HepG2 (cell line): ENCODE measurements around the gene NACC2. TPM values are rescaled to one million over a fixed set of nuclear protein-coding genes. Genes with fewer than 3 reads are reported as not detected.

Experiments used
- ARNTL ChIP-seq: sonication (generic); formaldehyde crosslinking; IDR thresholded peaks from 2 replicates; pipeline ENCODE4 v1.4.0; 2020; ENCODE audit warnings: mild to moderate bottlenecking, missing genetic modification reagents
- HDAC2 ChIP-seq: sonication (generic); formaldehyde crosslinking; IDR thresholded peaks from 2 replicates; pipeline ENCODE4 v1.4.0; 2020; ENCODE audit warnings: missing genetic modification reagents
- LCORL ChIP-seq, 2 experiments: fragments of 450-650 bp in 1 of 2; sonication (generic) in 1 of 2; formaldehyde crosslinking in 1 of 2; IDR thresholded peaks; 2 replicates each; pipeline versions ENCODE4 v1.5.0 to v1.6.1; 2017 to 2020; ENCODE audit warnings: antibody characterized with exemption in 1 of 2, missing genetic modification reagents in 1 of 2
- MYC ChIP-seq: sonication (generic); formaldehyde crosslinking; IDR thresholded peaks from 2 replicates; pipeline ENCODE4 v1.9.0; 2021; ENCODE audit warnings: missing genetic modification reagents, borderline replicate concordance
- NCOA2 ChIP-seq: sonication (generic); formaldehyde crosslinking; IDR thresholded peaks from 2 replicates; pipeline ENCODE4 v1.8.0; 2022; ENCODE audit warnings: inconsistent platforms
- POLR2AphosphoS2 ChIP-seq: IDR thresholded peaks from 2 replicates; pipeline ENCODE4 v1.6.1; 2011; ENCODE audit warnings: low read depth, low read length, improper control_type of control experiment
- SALL1 ChIP-seq: sonication (generic); formaldehyde crosslinking; IDR thresholded peaks from 2 replicates; pipeline ENCODE4 v1.8.0; 2022; ENCODE audit warnings: mild to moderate bottlenecking, missing genetic modification reagents
- TEAD3 ChIP-seq: optimal IDR thresholded peaks from 2 replicates; pipeline ENCODE3; 2016; ENCODE audit warnings: borderline replicate concordance
- ZNF280D ChIP-seq: sonication (generic); formaldehyde crosslinking; IDR thresholded peaks from 2 replicates; pipeline ENCODE4 v1.5.1; 2020; ENCODE audit warnings: mild to moderate bottlenecking, missing genetic modification reagents
- ZNF839 ChIP-seq: sonication (generic); formaldehyde crosslinking; IDR thresholded peaks from 2 replicates; pipeline ENCODE4 v1.4.0; 2020; ENCODE audit warnings: missing genetic modification reagents, mild to moderate bottlenecking, borderline replicate concordance
- polyA plus RNA-seq, 8 experiments: library from polyadenylated mRNA; depleted of rRNA in 3 of 8; stranded (reverse) in 7 of 8; unstranded in 1 of 8; fragments of >200 nt; fragmentation: Illumina TruSeq in 4 of 8; extraction: Trizol in 4 of 8; gene quantifications; 2 replicates each; pipeline versions ENCODE4 v1.2.1 to v1.2.3, GENCODE V29; 2011 to 2016; ENCODE audit warnings: low read depth in 4 of 8, missing spikeins in 1 of 8, mixed read lengths in 1 of 8; ENCODE audit not compliant: insufficient read depth in 1 of 8
- total RNA-seq, 5 experiments: library from RNA; depleted of rRNA; stranded (reverse); fragments of >200 nt; fragmentation: Illumina TruSeq; extraction: Trizol; gene quantifications; 2 replicates each; pipeline ENCODE4 v1.2.3, GENCODE V29; 2016; ENCODE audit warnings: low read depth in 1 of 5
- TF ChIP-seq, protein P1 (sequence below): sonication (generic); formaldehyde crosslinking; IDR thresholded peaks from 2 replicates; pipeline ENCODE4 v1.4.0; 2020; ENCODE audit warnings: mild to moderate bottlenecking, missing genetic modification reagents, borderline replicate concordance
- TF ChIP-seq, protein P2 (sequence below): sonication (generic); formaldehyde crosslinking; IDR thresholded peaks from 2 replicates; pipeline ENCODE4 v1.4.0; 2020; ENCODE audit warnings: low read depth, mild to moderate bottlenecking, missing genetic modification reagents
- TF ChIP-seq, protein P3 (sequence below): sonication (generic); formaldehyde crosslinking; IDR thresholded peaks from 2 replicates; pipeline ENCODE4 v1.5.1; 2020; ENCODE audit warnings: missing genetic modification reagents, mild to moderate bottlenecking, borderline replicate concordance
- TF ChIP-seq, protein P4 (sequence below): sonication (generic); formaldehyde crosslinking; IDR thresholded peaks from 2 replicates; pipeline ENCODE4 v1.5.0; 2020; ENCODE audit warnings: mild to moderate bottlenecking, missing genetic modification reagents
- TF ChIP-seq, protein P5 (sequence below): sonication (generic); formaldehyde crosslinking; IDR thresholded peaks from 2 replicates; pipeline ENCODE4 v1.8.1; 2022; ENCODE audit warnings: mild to moderate bottlenecking, missing genetic modification reagents

Gene NACC2
- total and polyA plus RNA-seq, 2 of the 13 experiments (the other 11 are each of a cell fraction or from before 2014, with no cell fraction given): 5.9 to 12.3 TPM

DNA sequence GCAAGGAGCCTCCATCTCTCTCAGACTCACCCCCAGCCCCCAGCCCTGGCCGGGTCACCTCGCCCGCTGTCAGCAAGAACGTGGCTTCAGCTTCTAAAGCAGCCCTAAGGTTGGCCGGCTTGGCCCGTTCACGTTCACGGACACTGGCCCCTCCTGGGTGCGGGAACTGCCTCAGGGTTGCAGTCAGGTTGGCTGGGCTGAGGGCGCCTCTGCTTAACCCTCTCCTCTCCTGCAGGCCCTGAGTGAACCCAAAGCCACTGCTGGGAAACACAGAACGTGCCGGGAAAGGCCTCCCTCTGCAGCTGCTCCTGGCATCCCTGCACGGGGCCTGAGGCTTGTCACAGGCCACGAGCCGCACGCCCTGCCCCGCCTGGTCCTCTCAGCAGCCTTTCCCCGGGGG, 93.9 kb downstream of the NACC2 start (continued):
- TF ChIP-seq, protein P1, sequence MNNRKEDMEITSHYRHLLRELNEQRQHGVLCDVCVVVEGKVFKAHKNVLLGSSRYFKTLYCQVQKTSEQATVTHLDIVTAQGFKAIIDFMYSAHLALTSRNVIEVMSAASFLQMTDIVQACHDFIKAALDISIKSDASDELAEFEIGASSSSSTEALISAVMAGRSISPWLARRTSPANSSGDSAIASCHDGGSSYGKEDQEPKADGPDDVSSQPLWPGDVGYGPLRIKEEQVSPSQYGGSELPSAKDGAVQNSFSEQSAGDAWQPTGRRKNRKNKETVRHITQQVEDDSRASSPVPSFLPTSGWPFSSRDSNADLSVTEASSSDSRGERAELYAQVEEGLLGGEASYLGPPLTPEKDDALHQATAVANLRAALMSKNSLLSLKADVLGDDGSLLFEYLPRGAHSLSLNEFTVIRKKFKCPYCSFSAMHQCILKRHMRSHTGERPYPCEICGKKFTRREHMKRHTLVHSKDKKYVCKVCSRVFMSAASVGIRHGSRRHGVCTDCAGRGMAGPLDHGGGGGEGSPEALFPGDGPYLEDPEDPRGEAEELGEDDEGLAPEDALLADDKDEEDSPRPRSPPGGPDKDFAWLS (CRISPR knock-in tag): no peak
- TF ChIP-seq ZNF280D (CRISPR knock-in tag) (no peak), ARNTL (CRISPR knock-in tag) (0 out of 2 replicates have a peak, but pooled peaks have one; percentile 17), HDAC2 (CRISPR knock-in tag) (peak; percentile 24; the same call in 1 of the 2 replicates), NCOA2 (CRISPR knock-in tag) (no peak), LCORL (IDR thresholded peaks at IDR 0.05) (no peak), LCORL (CRISPR knock-in tag; IDR thresholded peaks at IDR 0.05) (no peak), TEAD3 (peak; percentile 28), MYC (peak; percentile 44; the same call in 1 of the 2 replicates), ZNF839 (CRISPR knock-in tag) (0 out of 2 replicates have a peak, but pooled peaks have one; percentile 22), SALL1 (CRISPR knock-in tag) (peak; percentile 42; the same call in 1 of the 2 replicates), POLR2AphosphoS2 (no peak)
- TF ChIP-seq, protein P2, sequence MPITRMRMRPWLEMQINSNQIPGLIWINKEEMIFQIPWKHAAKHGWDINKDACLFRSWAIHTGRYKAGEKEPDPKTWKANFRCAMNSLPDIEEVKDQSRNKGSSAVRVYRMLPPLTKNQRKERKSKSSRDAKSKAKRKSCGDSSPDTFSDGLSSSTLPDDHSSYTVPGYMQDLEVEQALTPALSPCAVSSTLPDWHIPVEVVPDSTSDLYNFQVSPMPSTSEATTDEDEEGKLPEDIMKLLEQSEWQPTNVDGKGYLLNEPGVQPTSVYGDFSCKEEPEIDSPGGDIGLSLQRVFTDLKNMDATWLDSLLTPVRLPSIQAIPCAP (CRISPR knock-in tag): no peak
- TF ChIP-seq, protein P3, sequence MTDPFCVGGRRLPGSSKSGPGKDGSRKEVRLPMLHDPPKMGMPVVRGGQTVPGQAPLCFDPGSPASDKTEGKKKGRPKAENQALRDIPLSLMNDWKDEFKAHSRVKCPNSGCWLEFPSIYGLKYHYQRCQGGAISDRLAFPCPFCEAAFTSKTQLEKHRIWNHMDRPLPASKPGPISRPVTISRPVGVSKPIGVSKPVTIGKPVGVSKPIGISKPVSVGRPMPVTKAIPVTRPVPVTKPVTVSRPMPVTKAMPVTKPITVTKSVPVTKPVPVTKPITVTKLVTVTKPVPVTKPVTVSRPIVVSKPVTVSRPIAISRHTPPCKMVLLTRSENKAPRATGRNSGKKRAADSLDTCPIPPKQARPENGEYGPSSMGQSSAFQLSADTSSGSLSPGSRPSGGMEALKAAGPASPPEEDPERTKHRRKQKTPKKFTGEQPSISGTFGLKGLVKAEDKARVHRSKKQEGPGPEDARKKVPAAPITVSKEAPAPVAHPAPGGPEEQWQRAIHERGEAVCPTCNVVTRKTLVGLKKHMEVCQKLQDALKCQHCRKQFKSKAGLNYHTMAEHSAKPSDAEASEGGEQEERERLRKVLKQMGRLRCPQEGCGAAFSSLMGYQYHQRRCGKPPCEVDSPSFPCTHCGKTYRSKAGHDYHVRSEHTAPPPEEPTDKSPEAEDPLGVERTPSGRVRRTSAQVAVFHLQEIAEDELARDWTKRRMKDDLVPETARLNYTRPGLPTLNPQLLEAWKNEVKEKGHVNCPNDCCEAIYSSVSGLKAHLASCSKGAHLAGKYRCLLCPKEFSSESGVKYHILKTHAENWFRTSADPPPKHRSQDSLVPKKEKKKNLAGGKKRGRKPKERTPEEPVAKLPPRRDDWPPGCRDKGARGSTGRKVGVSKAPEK (CRISPR knock-in tag): 0 out of 2 replicates have a peak, but pooled peaks have one; percentile 43
- TF ChIP-seq, protein P4, sequence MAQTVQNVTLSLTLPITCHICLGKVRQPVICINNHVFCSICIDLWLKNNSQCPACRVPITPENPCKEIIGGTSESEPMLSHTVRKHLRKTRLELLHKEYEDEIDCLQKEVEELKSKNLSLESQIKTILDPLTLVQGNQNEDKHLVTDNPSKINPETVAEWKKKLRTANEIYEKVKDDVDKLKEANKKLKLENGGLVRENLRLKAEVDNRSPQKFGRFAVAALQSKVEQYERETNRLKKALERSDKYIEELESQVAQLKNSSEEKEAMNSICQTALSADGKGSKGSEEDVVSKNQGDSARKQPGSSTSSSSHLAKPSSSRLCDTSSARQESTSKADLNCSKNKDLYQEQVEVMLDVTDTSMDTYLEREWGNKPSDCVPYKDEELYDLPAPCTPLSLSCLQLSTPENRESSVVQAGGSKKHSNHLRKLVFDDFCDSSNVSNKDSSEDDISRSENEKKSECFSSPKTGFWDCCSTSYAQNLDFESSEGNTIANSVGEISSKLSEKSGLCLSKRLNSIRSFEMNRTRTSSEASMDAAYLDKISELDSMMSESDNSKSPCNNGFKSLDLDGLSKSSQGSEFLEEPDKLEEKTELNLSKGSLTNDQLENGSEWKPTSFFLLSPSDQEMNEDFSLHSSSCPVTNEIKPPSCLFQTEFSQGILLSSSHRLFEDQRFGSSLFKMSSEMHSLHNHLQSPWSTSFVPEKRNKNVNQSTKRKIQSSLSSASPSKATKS (CRISPR knock-in tag): no peak
- TF ChIP-seq, protein P5, sequence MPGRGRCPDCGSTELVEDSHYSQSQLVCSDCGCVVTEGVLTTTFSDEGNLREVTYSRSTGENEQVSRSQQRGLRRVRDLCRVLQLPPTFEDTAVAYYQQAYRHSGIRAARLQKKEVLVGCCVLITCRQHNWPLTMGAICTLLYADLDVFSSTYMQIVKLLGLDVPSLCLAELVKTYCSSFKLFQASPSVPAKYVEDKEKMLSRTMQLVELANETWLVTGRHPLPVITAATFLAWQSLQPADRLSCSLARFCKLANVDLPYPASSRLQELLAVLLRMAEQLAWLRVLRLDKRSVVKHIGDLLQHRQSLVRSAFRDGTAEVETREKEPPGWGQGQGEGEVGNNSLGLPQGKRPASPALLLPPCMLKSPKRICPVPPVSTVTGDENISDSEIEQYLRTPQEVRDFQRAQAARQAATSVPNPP (CRISPR knock-in tag): no peak
